GM12878 (cell line): ENCODE results near the gene FBLIM1. TPM values are rescaled to one million over a fixed set of nuclear protein-coding genes. Genes with fewer than 3 reads are reported as not detected.

Experiments
- ATAC-seq: fragments of 200-7000 bp; cut with Tn5 transposase; 3 replicates; pipeline ENCODE4 v1.9.1; 2020; ENCODE audit warnings: mild to moderate bottlenecking, moderate library complexity
- BruUV-seq: library from RNA; stranded (reverse); fragments of 400-500 nt; replicated peaks from 2 replicates; lab custom pipeline; 2021; lab: Mats Ljungman, UMichigan
- CTCF ChIA-PET: fragments of 300-600 bp; sonication (Branson Sonifier 250); formaldehyde crosslinking; extraction: SDS; loops from one replicate; lab custom pipeline; 2021; ENCODE audit warnings: inconsistent platforms; lab: Yijun Ruan, JAX
- POLR2A ChIA-PET: fragments of 350-600 bp; formaldehyde crosslinking; extraction: SDS; loops from one replicate; lab custom pipeline; 2021; ENCODE audit warnings: inconsistent platforms; lab: Charles Lee
- RAD21 ChIA-PET: fragments of 300-600 bp; sonication (Branson Sonifier 250); formaldehyde crosslinking; loops from one replicate; lab custom pipeline; 2023; ENCODE audit warnings: antibody characterized with exemption; ENCODE audit not compliant: unreplicated experiment; lab: Charles Lee
- SMC1A ChIA-PET: fragments of 300-600 bp; sonication (Branson Sonifier 250); formaldehyde crosslinking; loops from one replicate; lab custom pipeline; 2023; ENCODE audit not compliant: unreplicated experiment, uncharacterized antibody; lab: Charles Lee
- DNase-seq: peaks from one replicate; pipeline ENCODE4 v3.0.0-alpha.2; 2011; ENCODE audit warnings: low read depth, low spot score
- FAIRE-seq: peaks from 3 replicates; lab custom pipeline; 2011; peaks lifted over from hg19 to GRCh38; lab: Jason Lieb, UNC
- H2AFZ ChIP-seq: 2 replicates; pipeline ENCODE4 v1.6.0; 2011; ENCODE audit warnings: low read depth, low read length, control low read depth; ENCODE audit not compliant: control insufficient read depth
- H3K27ac ChIP-seq: 2 replicates; pipeline ENCODE4 v1.5.1; 2011; ENCODE audit warnings: control low read depth; ENCODE audit not compliant: control insufficient read depth, insufficient read depth
- H3K27me3 ChIP-seq, 2 experiments: replicated peaks in 1 of 2; 2 replicates each; pipeline versions ENCODE4 v1.6.0 to v1.6.1; 2011; ENCODE audit warnings: low read length in 1 of 2; ENCODE audit not compliant: control insufficient read depth in 2 of 2, insufficient read depth in 2 of 2
- H3K36me3 ChIP-seq, 2 experiments: 2 replicates each; pipeline ENCODE4 v1.5.1; 2011; ENCODE audit warnings: low read length in 1 of 2; ENCODE audit not compliant: control insufficient read depth in 2 of 2, insufficient read depth in 2 of 2
- H3K4me1 ChIP-seq: 2 replicates; pipeline ENCODE4 v1.6.1; 2011; ENCODE audit warnings: mild to moderate bottlenecking, low read length, moderate library complexity, mixed read lengths; ENCODE audit not compliant: control insufficient read depth, insufficient read depth
- H3K4me2 ChIP-seq: 2 replicates; pipeline ENCODE4 v1.6.0; 2011; ENCODE audit warnings: control low read depth; ENCODE audit not compliant: control insufficient read depth, insufficient read depth
- H3K4me3 ChIP-seq: fragments of 200-600 bp; sonication (generic); 2 replicates; pipeline ENCODE4 v1.5.1; 2016
- H3K79me2 ChIP-seq: 2 replicates; pipeline ENCODE4 v1.6.0; 2011; ENCODE audit warnings: low read length; ENCODE audit not compliant: control insufficient read depth, insufficient read depth
- H3K9ac ChIP-seq: 2 replicates; pipeline ENCODE4 v1.8.0; 2011; ENCODE audit warnings: low read length, control low read depth, mixed read lengths; ENCODE audit not compliant: control insufficient read depth, insufficient read depth
- H3K9me3 ChIP-seq: replicated peaks from 3 replicates; pipeline ENCODE4 v1.5.1; 2011; ENCODE audit warnings: mild to moderate bottlenecking, low read length; ENCODE audit not compliant: control insufficient read depth, insufficient read depth
- H4K20me1 ChIP-seq: 2 replicates; pipeline ENCODE4 v1.6.0; 2011; ENCODE audit not compliant: control insufficient read depth, insufficient read depth
- ASH2L ChIP-seq: fragments of 300-600, 200-600 bp; sonication (generic); IDR thresholded peaks from 2 replicates; pipeline ENCODE4 v1.6.1; 2017; ENCODE audit warnings: low read depth, mild to moderate bottlenecking, borderline replicate concordance
- BCL11A ChIP-seq: IDR thresholded peaks from 2 replicates; pipeline ENCODE4 v1.6.1; 2011; ENCODE audit warnings: low read depth, low read length
- IRF4 ChIP-seq: IDR thresholded peaks from 2 replicates; pipeline ENCODE4 v1.6.1; 2011; ENCODE audit warnings: low read depth, low read length
- NR2C1 ChIP-seq: fragments of 450-650 bp; IDR thresholded peaks from 2 replicates; pipeline ENCODE4 v1.6.1; 2017; ENCODE audit warnings: antibody characterized with exemption, mild to moderate bottlenecking, moderate library complexity
- POLR2AphosphoS2 ChIP-seq: IDR thresholded peaks from 2 replicates; pipeline ENCODE4 v1.6.1; 2011; ENCODE audit warnings: low read depth, mild to moderate bottlenecking, low read length, improper control_type of control experiment, moderate library complexity
- ZNF207 ChIP-seq: fragments of 450-650 bp; IDR thresholded peaks from 2 replicates; pipeline ENCODE4 v1.6.1; 2014; ENCODE audit warnings: antibody characterized with exemption, mild to moderate bottlenecking, borderline replicate concordance
- WGBS: methylation state at CpG from one replicate; pipeline ENCODE4 v1.1.6; 2016; ENCODE audit warnings: low lambda C conversion rate; ENCODE audit not compliant: insufficient replicate concordance, insufficient coverage; ENCODE audit errors: missing lambda C conversion rate; 5-methylcytosine and 5-hydroxymethylcytosine counted together
- in situ Hi-C: fragments of 300-500 bp; cut with MboI; formaldehyde crosslinking; loops from 9 replicates; pipeline ENCODE4 v1.14.3; 2018; ENCODE audit warnings: mixed read lengths
- intact Hi-C: fragments of 100-400 bp; cut with micrococcal nuclease; formaldehyde crosslinking; loops from one replicate; pipeline ENCODE4 v1.14.2; 2022; ENCODE audit not compliant: unreplicated experiment
- polyA plus RNA-seq, 11 experiments: library from polyadenylated mRNA; depleted of rRNA in 4 of 11; unstranded in 6 of 11; stranded (reverse) in 5 of 11; fragments of >200 nt; fragmentation: Nextera tagmentation in 4 of 11; fragmentation: Illumina TruSeq in 1 of 11; extraction: Ambion mirVana in 4 of 11; extraction: Trizol in 1 of 11; gene quantifications; 1 replicate in 1 of 11; 2 replicates in 10 of 11; pipeline versions ENCODE4 v1.2.1 to v1.2.3, GENCODE V29; 2011 to 2016; ENCODE audit warnings: inconsistent platforms in 2 of 11, missing spikeins in 2 of 11, low read depth in 1 of 11
- total RNA-seq, 4 experiments: library from RNA; depleted of rRNA in 3 of 4; stranded (reverse); fragments of >200 nt in 3 of 4; fragmentation: Illumina TruSeq in 1 of 4; extraction: Trizol in 1 of 4; gene quantifications; 2 replicates each; pipeline versions ENCODE4 v1.2.1 to v1.2.3, GENCODE V29; 2013 to 2021
- TF ChIP-seq, protein P1 (sequence below): IDR thresholded peaks from 2 replicates; pipeline ENCODE4 v1.6.1; 2011; ENCODE audit warnings: borderline replicate concordance, low read depth, mild to moderate bottlenecking, moderate library complexity, low read length; ENCODE audit not compliant: insufficient read depth, poor library complexity, severe bottlenecking

The FBLIM1 gene
- total and polyA plus RNA-seq, 10 of the 15 experiments (the other 5 are each of a cell fraction or from before 2014, with no cell fraction given): 0.03 to 0.13 TPM; not detected in 8

DNA sequence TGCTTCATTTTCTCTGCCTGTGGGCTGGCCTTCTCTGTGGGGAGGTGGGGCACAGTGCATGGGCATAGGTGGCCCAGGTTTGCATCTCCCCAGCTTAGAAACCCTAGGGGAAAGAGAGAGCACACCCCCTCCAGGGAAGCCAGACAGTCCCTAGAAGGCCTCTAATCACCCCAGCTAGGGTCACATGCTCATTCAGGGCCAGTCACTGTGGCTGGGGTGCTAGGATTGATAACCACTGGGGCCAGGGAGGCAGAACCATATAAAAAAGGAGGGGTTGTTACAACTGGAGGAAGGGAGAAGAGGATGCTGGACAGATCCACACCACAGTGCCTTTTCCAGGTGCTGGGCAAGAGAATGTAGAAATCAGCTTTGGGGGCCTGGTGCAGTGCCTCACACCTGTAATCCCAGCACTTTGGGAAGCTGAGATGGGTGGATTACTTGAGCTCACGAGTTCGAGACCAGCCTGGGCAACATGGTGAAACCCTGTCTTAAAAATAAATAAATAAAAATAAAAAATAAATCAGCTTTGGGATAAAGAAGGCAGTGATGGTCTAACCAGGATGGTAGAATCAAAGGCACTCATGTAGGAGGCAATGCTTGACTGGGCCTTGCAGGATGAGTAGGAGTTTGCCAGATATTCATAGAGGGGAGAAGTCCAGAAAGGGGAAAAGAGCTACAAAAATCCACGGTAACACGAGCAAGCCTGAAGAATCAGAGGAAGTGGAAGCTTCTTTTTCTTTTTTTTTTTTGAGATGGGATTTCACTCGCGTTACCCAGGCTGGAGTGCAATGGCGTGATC lies 19.5 kb downstream of the FBLIM1 start:
- Histone ChIP-seq H3K4me3 (no peak overlapping the region), H3K27ac (no peak overlapping the region), H3K27me3 (no peaks in the 10 kb centered on the region), H4K20me1 (no peaks in the 10 kb centered on the region), H3K4me1 (no peaks in the 10 kb centered on the region), H3K9me3 (no peaks in the 10 kb centered on the region), H3K4me2 (no peak overlapping the region), H3K36me3 (no peaks in the 10 kb centered on the region), H3K79me2 (no peaks in the 10 kb centered on the region), H2AFZ (no peak overlapping the region), H3K9ac (no peak overlapping the region)
- BruUV-seq: no TSS peak
- FAIRE-seq: no peak
- no peak for DNase-seq
- TF ChIP-seq IRF4 (no peak), ZNF207 (no peak), BCL11A (no peak), ASH2L (no peak), NR2C1 (no peak), POLR2AphosphoS2 (no peak)
- TF ChIP-seq, protein P1, sequence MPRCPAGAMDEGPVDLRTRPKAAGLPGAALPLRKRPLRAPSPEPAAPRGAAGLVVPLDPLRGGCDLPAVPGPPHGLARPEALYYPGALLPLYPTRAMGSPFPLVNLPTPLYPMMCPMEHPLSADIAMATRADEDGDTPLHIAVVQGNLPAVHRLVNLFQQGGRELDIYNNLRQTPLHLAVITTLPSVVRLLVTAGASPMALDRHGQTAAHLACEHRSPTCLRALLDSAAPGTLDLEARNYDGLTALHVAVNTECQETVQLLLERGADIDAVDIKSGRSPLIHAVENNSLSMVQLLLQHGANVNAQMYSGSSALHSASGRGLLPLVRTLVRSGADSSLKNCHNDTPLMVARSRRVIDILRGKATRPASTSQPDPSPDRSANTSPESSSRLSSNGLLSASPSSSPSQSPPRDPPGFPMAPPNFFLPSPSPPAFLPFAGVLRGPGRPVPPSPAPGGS: no peak
- in situ Hi-C loops: no loop called here
- ChIA-PET RAD21 (interaction anchor here (0.6 to 0.8 kb wide), 2 partner anchors 14 to 17 kb away, joined by 3 read pairs; no protein-coding TSS in a partner anchor), SMC1A (no interaction called here), POLR2A (interaction anchor here (0.6 kb wide), 3 partner anchors 13 to 160 kb away, joined by 3 to 6 read pairs (median 4); no protein-coding TSS in a partner anchor), CTCF (interaction anchor here (0.7 to 1.3 kb wide), 4 partner anchors 11 to 151 kb away, joined by 3 to 5 read pairs (median 4); no protein-coding TSS in a partner anchor)
- no peak for ATAC-seq
- intact Hi-C loops: no loop called here
- 42% methylated on average over 4 of the region's 7 CpGs for WGBS
